PC-3 (cell line): Measurements from ENCODE around the gene PCLAF. TPM values are rescaled to one million over a fixed set of nuclear protein-coding genes. Genes with fewer than 3 reads are reported as not detected.

ENCODE experiments used
- ATAC-seq: fragments of 200-7000 bp; cut with Tn5 transposase; 2 replicates; pipeline ENCODE4 v1.9.1; 2020; ENCODE audit warnings: mild to moderate bottlenecking, moderate library complexity
- BruUV-seq: library from RNA; stranded (reverse); fragments of 400-500 nt; replicated peaks from 2 replicates; lab custom pipeline; 2021; lab: Mats Ljungman, UMichigan
- CTCF ChIA-PET: fragments of 300-600 bp; sonication (Branson Sonifier 250); formaldehyde crosslinking; loops from one replicate; lab custom pipeline; 2022; ENCODE audit warnings: antibody characterized with exemption; lab: Charles Lee
- POLR2A ChIA-PET: fragments of 300-600 bp; sonication (Branson Sonifier 250); formaldehyde crosslinking; loops from one replicate; lab custom pipeline; 2022; ENCODE audit warnings: antibody characterized with exemption; ENCODE audit not compliant: unreplicated experiment; lab: Charles Lee
- DNase-seq: peaks from one replicate; pipeline ENCODE4 v3.0.0-alpha.2; 2015
- H2AFZ ChIP-seq: fragments of 300-600 bp; sonication (generic); 2 replicates; pipeline ENCODE4 v1.6.0; 2016; ENCODE audit warnings: antibody characterized with exemption, low read length
- H3F3A ChIP-seq: fragments of 300-600 bp; sonication (generic); one replicate; pipeline ENCODE4 v1.6.0; 2017; ENCODE audit warnings: antibody characterized with exemption, low read length, control low read depth, mild to moderate bottlenecking; ENCODE audit not compliant: unreplicated experiment
- H3K27ac ChIP-seq: fragments of 300-600 bp; sonication (generic); 2 replicates; pipeline ENCODE4 v1.5.1; 2016; ENCODE audit warnings: mild to moderate bottlenecking, low read length
- H3K27me3 ChIP-seq: fragments of 300-600 bp; sonication (generic); 2 replicates; pipeline ENCODE4 v1.6.1; 2016; ENCODE audit warnings: low read length, mixed read lengths
- H3K36me3 ChIP-seq: fragments of 300-600 bp; sonication (generic); 2 replicates; pipeline ENCODE4 v1.6.1; 2016; ENCODE audit warnings: low read depth, mixed run types, low read length, mixed read lengths
- H3K4me1 ChIP-seq: fragments of 300-600 bp; sonication (generic); 2 replicates; pipeline ENCODE4 v1.5.1; 2016; ENCODE audit warnings: low read length; ENCODE audit not compliant: insufficient read depth
- H3K4me2 ChIP-seq: fragments of 300-600 bp; sonication (generic); 2 replicates; pipeline ENCODE4 v1.6.0; 2016; ENCODE audit warnings: low read length
- H3K4me3 ChIP-seq: fragments of 300-600 bp; sonication (generic); 2 replicates; pipeline ENCODE4 v1.5.1; 2016; ENCODE audit warnings: mild to moderate bottlenecking, low read length, mixed read lengths
- H3K79me2 ChIP-seq: fragments of 300-600 bp; sonication (generic); 2 replicates; pipeline ENCODE4 v1.6.1; 2017; ENCODE audit warnings: low read length, mixed read lengths
- H3K9ac ChIP-seq: fragments of 300-600 bp; sonication (generic); 2 replicates; pipeline ENCODE4 v1.6.0; 2016; ENCODE audit warnings: mild to moderate bottlenecking, low read length
- H3K9me2 ChIP-seq: fragments of 300-600 bp; sonication (generic); replicated peaks from 2 replicates; pipeline ENCODE4 v1.6.1; 2016; ENCODE audit warnings: mixed run types, low read length, mixed read lengths
- H3K9me3 ChIP-seq: fragments of 300-600 bp; sonication (generic); 2 replicates; pipeline ENCODE4 v1.6.1; 2016; ENCODE audit warnings: low read length, mixed read lengths
- H4K20me1 ChIP-seq: fragments of 300-600 bp; sonication (generic); 2 replicates; pipeline ENCODE4 v1.6.1; 2016; ENCODE audit warnings: low read length, mixed read lengths
- EZH2 ChIP-seq: fragments of 300-600 bp; sonication (generic); IDR thresholded peaks from one replicate; pipeline ENCODE4 v1.6.1; 2017; ENCODE audit warnings: antibody characterized with exemption, mild to moderate bottlenecking, low read length; ENCODE audit not compliant: unreplicated experiment
- EZH2phosphoT487 ChIP-seq: fragments of 300-600 bp; sonication (generic); IDR thresholded peaks from 2 replicates; pipeline ENCODE4 v1.6.1; 2018; ENCODE audit warnings: mild to moderate bottlenecking, antibody characterized with exemption, low read length, borderline replicate concordance
- intact Hi-C: fragments of 100-400 bp; cut with micrococcal nuclease; formaldehyde crosslinking; loops from 2 replicates; pipeline ENCODE4 v1.9.0; 2023
- total RNA-seq: library from RNA; depleted of rRNA; stranded (reverse); fragments of >200 nt; gene quantifications from 2 replicates; pipeline ENCODE4 v1.2.3, GENCODE V29; 2014
- TF ChIP-seq, protein P1 (sequence below): fragments of 300-600 bp; sonication (generic); conservative IDR thresholded peaks from 2 replicates; pipeline ENCODE4 v1.5.1; 2017; ENCODE audit warnings: antibody characterized with exemption, low read depth, mild to moderate bottlenecking, low read length

The PCLAF gene
- total RNA-seq, 1 experiment from 2014 or later, result 52.4 TPM

DNA sequence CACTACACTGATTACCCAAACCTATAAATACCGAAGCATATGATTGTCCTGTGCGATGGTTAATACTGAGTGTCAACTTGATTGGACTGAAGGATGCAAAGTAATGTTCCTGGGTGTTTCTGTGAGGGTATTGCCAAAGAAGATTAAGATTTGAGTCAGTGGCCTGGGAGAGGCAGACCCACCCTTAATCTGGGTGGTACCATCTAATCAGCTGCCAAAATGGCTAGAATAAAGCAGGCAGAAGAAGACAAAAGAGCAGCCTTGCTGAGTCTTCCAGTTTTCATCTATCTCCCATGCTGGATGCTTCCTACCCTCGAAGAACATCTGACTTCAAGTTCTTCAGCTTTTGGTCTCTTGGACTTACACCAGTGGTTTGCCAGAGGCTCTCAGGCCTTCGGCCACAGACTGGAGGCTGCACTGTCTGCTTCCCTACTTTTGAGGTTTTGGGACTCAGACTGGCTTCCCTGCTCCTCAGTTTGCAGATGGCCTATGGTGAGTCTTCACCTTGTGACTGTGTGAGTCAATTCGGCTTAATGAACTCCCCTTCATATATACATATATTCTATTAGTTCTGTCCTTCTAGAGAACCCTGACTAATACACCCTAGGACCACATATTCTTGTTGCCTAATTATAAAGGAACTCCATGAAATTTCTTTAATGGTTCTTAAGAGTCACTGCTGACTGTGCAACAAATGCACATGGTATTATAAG is 56.9 kb downstream of the PCLAF start:
- Histone ChIP-seq H3F3A (no peaks in the 10 kb centered on the region), H4K20me1 (no peaks in the 10 kb centered on the region), H3K36me3 (no peaks in the 10 kb centered on the region), H3K9me2 (no peaks in the 10 kb centered on the region), H3K4me1 (no peaks in the 10 kb centered on the region), H3K9ac (no peak overlapping the region), H3K4me3 (no peak overlapping the region), H3K79me2 (peaks cover 17% of the 10 kb centered on the region), H3K4me2 (no peak overlapping the region), H3K27me3 (no peaks in the 10 kb centered on the region), H3K9me3 (no peaks in the 10 kb centered on the region), H3K27ac (no peak overlapping the region), H2AFZ (no peak overlapping the region)
- TF ChIP-seq EZH2phosphoT487, result no peak
- TF ChIP-seq, protein P1, sequence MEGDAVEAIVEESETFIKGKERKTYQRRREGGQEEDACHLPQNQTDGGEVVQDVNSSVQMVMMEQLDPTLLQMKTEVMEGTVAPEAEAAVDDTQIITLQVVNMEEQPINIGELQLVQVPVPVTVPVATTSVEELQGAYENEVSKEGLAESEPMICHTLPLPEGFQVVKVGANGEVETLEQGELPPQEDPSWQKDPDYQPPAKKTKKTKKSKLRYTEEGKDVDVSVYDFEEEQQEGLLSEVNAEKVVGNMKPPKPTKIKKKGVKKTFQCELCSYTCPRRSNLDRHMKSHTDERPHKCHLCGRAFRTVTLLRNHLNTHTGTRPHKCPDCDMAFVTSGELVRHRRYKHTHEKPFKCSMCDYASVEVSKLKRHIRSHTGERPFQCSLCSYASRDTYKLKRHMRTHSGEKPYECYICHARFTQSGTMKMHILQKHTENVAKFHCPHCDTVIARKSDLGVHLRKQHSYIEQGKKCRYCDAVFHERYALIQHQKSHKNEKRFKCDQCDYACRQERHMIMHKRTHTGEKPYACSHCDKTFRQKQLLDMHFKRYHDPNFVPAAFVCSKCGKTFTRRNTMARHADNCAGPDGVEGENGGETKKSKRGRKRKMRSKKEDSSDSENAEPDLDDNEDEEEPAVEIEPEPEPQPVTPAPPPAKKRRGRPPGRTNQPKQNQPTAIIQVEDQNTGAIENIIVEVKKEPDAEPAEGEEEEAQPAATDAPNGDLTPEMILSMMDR, result no peak
- TF ChIP-seq EZH2, result no peak
- ChIA-PET CTCF (no interaction called here), POLR2A (no interaction called here)
- ATAC-seq (no peak), DNase-seq (no peak)
- intact Hi-C loops, result no loop called here
- no TSS peak for BruUV-seq

DNA sequence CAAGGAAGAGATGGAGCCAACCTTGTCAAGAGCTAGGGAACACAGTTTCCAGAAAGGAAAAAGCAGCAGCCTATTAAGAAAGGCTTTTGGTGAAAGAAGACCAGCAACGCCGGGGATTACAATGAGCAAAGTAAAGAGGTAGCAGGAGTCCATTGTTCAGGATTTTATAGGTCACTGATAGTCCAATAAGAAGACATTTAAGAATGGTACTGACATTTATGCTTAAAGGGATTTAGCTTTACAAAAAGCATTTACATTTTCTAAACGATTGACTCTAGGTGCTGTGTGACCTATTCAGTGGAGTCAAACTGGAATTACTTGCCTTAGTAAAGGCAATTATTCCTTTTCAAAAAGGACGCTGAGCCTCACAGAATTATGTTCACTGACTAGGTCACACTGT is 66.0 kb downstream of the PCLAF start:
- ChIA-PET POLR2A (no interaction called here), CTCF (no interaction called here)
- no peak for TF ChIP-seq EZH2
- TF ChIP-seq EZH2phosphoT487, result no peak
- TF ChIP-seq, protein P1, result no peak
- BruUV-seq, result no TSS peak
- no peak overlapping the region for H2AFZ ChIP-seq
- no peaks in the 10 kb centered on the region for H4K20me1 ChIP-seq
- no peaks in the 10 kb centered on the region for H3F3A ChIP-seq
- H3K4me3 ChIP-seq, result no peak overlapping the region
- intact Hi-C loops, result no loop called here
- H3K27me3 ChIP-seq, result no peaks in the 10 kb centered on the region
- 0 out of 2 replicates have a peak, but pooled peaks cover 5% of the 10 kb centered on the region for H3K79me2 ChIP-seq
- no peaks in the 10 kb centered on the region for H3K9me2 ChIP-seq
- no peak overlapping the region for H3K9ac ChIP-seq
- H3K27ac ChIP-seq, result no peak overlapping the region
- no peaks in the 10 kb centered on the region for H3K4me1 ChIP-seq
- no peak for ATAC-seq
- no peak for DNase-seq
- no peaks in the 10 kb centered on the region for H3K36me3 ChIP-seq
- H3K4me2 ChIP-seq, result no peak overlapping the region
- no peaks in the 10 kb centered on the region for H3K9me3 ChIP-seq

DNA sequence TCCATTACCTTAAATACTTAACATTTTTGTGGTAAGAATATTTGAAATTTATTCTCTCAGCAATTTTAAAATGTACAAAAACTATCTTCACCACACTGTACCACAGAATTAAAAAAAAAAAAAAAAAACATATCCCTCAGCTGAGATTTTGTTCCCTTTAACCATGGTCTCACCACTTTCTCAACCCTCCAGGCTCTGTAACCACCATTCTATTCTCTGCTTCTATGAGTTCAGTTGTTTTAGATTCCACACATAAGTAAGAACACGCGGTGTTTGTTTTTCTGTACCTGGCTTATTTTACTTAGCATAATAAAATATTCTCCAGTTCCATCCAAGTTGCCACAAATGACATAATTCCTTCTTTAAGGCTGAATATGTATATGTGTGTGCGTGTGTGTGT is 66.8 kb downstream of the PCLAF start:
- no peak for ATAC-seq
- Histone ChIP-seq H3K9ac (no peak overlapping the region), H3K79me2 (0 out of 2 replicates have a peak, but pooled peaks cover 8% of the 10 kb centered on the region), H3K4me3 (no peak overlapping the region), H3K4me1 (no peaks in the 10 kb centered on the region), H2AFZ (no peak overlapping the region), H3K4me2 (no peak overlapping the region), H3K27ac (no peak overlapping the region), H3K9me2 (no peaks in the 10 kb centered on the region), H4K20me1 (no peaks in the 10 kb centered on the region), H3K36me3 (no peaks in the 10 kb centered on the region), H3K9me3 (no peaks in the 10 kb centered on the region), H3K27me3 (no peaks in the 10 kb centered on the region), H3F3A (no peaks in the 10 kb centered on the region)
- ChIA-PET CTCF (no interaction called here), POLR2A (no interaction called here)
- no TSS peak for BruUV-seq
- DNase-seq, result no peak
- no peak for TF ChIP-seq EZH2phosphoT487
- TF ChIP-seq EZH2, result no peak
- TF ChIP-seq, protein P1, result no peak
- intact Hi-C loops, result no loop called here
